IMR-90 (cell line): ENCODE measurements around the gene KLHL25. TPM values are rescaled to one million over a fixed set of nuclear protein-coding genes. Genes with fewer than 3 reads are reported as not detected.
A peak's percentile ranks its signal among the peaks of the same experiment; 100 is the strongest.

ENCODE experiments used
- ATAC-seq: fragments of 200-7000 bp; cut with Tn5 transposase; 2 replicates; pipeline ENCODE4 v1.9.1; 2020; ENCODE audit warnings: low read depth, mild to moderate bottlenecking, moderate library complexity
- BruUV-seq: library from RNA; stranded (reverse); fragments of 400-500 nt; replicated peaks from 2 replicates; lab custom pipeline; 2021; lab: Mats Ljungman, UMichigan
- CTCF ChIA-PET: fragments of 300-600 bp; formaldehyde crosslinking; extraction: SDS; loops from one replicate; lab custom pipeline; 2021; ENCODE audit warnings: antibody characterized with exemption; lab: Yijun Ruan, JAX
- POLR2A ChIA-PET: fragments of 300-600 bp; sonication (Branson Sonifier 250); formaldehyde crosslinking; loops from one replicate; lab custom pipeline; 2022; ENCODE audit warnings: antibody characterized with exemption; ENCODE audit not compliant: unreplicated experiment; lab: Charles Lee
- DNase-seq: peaks from one replicate; pipeline ENCODE4 v3.0.0; 2013
- H2AFZ ChIP-seq: replicated peaks from 2 replicates; pipeline ENCODE3; 2013; ENCODE audit warnings: low read length, mild to moderate bottlenecking; ENCODE audit not compliant: poor library complexity
- H2AK5ac ChIP-seq: 2 replicates; pipeline ENCODE4 v1.6.1; 2013; ENCODE audit warnings: low read depth, low read length, inconsistent platforms
- H2AK9ac ChIP-seq: replicated peaks from 2 replicates; pipeline ENCODE3; 2013; ENCODE audit warnings: mild to moderate bottlenecking, low read depth, low read length, moderate library complexity; ENCODE audit not compliant: poor library complexity
- H2BK120ac ChIP-seq: 2 replicates; pipeline ENCODE4 v1.6.1; 2013; ENCODE audit warnings: low read depth, low read length, inconsistent platforms
- H2BK15ac ChIP-seq: 3 replicates; pipeline ENCODE4 v1.6.1; 2013; ENCODE audit warnings: low read depth, low read length, inconsistent platforms
- H2BK20ac ChIP-seq: 2 replicates; pipeline ENCODE4 v1.6.1; 2013; ENCODE audit warnings: low read depth, mild to moderate bottlenecking, inconsistent platforms, low read length, moderate library complexity
- H2BK5ac ChIP-seq: 2 replicates; pipeline ENCODE4 v1.6.1; 2013; ENCODE audit warnings: mild to moderate bottlenecking, low read depth, low read length, inconsistent platforms; ENCODE audit not compliant: poor library complexity, severe bottlenecking
- H3K14ac ChIP-seq: replicated peaks from 2 replicates; pipeline ENCODE4 v1.6.1; 2013; ENCODE audit warnings: low read depth, low read length, inconsistent platforms
- H3K18ac ChIP-seq: 2 replicates; pipeline ENCODE4 v1.6.1; 2013; ENCODE audit warnings: low read depth, low read length, control low read depth
- H3K23ac ChIP-seq: 2 replicates; pipeline ENCODE4 v1.6.1; 2013; ENCODE audit warnings: low read depth, low read length, inconsistent platforms
- H3K27ac ChIP-seq: 2 replicates; pipeline ENCODE4 v1.5.1; 2013; ENCODE audit warnings: mild to moderate bottlenecking, control low read depth, low read length; ENCODE audit not compliant: insufficient read depth
- H3K27me3 ChIP-seq: 2 replicates; pipeline ENCODE4 v1.6.1; 2013; ENCODE audit warnings: low read length; ENCODE audit not compliant: control insufficient read depth, insufficient read depth
- H3K36me3 ChIP-seq: 2 replicates; pipeline ENCODE4 v1.6.1; 2013; ENCODE audit warnings: low read length, mixed read lengths; ENCODE audit not compliant: control insufficient read depth, insufficient read depth
- H3K4ac ChIP-seq: 2 replicates; pipeline ENCODE4 v1.6.1; 2013; ENCODE audit warnings: low read depth, low read length, inconsistent platforms
- H3K4me1 ChIP-seq: 2 replicates; pipeline ENCODE4 v1.6.1; 2013; ENCODE audit warnings: low read length, mixed read lengths; ENCODE audit not compliant: control insufficient read depth, insufficient read depth
- H3K4me2 ChIP-seq: 2 replicates; pipeline ENCODE4 v1.6.1; 2013; ENCODE audit warnings: low read depth, mild to moderate bottlenecking, control low read depth, low read length, moderate library complexity
- H3K4me3 ChIP-seq: 2 replicates; pipeline ENCODE4 v1.5.1; 2013; ENCODE audit warnings: low read depth, mild to moderate bottlenecking, control low read depth, low read length, moderate library complexity; ENCODE audit not compliant: insufficient read depth
- H3K56ac ChIP-seq: 2 replicates; pipeline ENCODE4 v1.6.1; 2013; ENCODE audit warnings: low read length, inconsistent platforms; ENCODE audit not compliant: insufficient read depth; ENCODE audit errors: extremely low read depth
- H3K79me1 ChIP-seq, 2 experiments: 2 replicates each; pipeline ENCODE4 v1.6.1; 2013; ENCODE audit warnings: low read length in 2 of 2, inconsistent platforms in 1 of 2, low read depth in 1 of 2
- H3K9ac ChIP-seq: 2 replicates; pipeline ENCODE4 v1.6.1; 2013; ENCODE audit warnings: low read depth, low read length, control low read depth
- H3K9me1 ChIP-seq: 2 replicates; pipeline ENCODE4 v1.6.1; 2013; ENCODE audit warnings: low read length, inconsistent platforms; ENCODE audit not compliant: insufficient read depth
- H3K9me3 ChIP-seq: 2 replicates; pipeline ENCODE4 v1.6.1; 2013; ENCODE audit warnings: low read length; ENCODE audit not compliant: control insufficient read depth, insufficient read depth
- H4K20me1 ChIP-seq: 2 replicates; pipeline ENCODE4 v1.6.1; 2013; ENCODE audit warnings: low read length, inconsistent platforms; ENCODE audit not compliant: insufficient read depth
- H4K5ac ChIP-seq: 2 replicates; pipeline ENCODE4 v1.6.1; 2013; ENCODE audit warnings: mild to moderate bottlenecking, low read depth, low read length, control low read depth
- H4K8ac ChIP-seq, 2 experiments: 2 replicates each; pipeline ENCODE4 v1.6.1; 2013; ENCODE audit warnings: low read depth in 2 of 2, low read length in 2 of 2, control low read depth in 1 of 2, inconsistent platforms in 1 of 2
- H4K91ac ChIP-seq: 2 replicates; pipeline ENCODE4 v1.6.1; 2013; ENCODE audit warnings: low read depth, low read length, inconsistent platforms; ENCODE audit not compliant: insufficient read depth
- CEBPB ChIP-seq: IDR thresholded peaks from 2 replicates; pipeline ENCODE4 v1.6.1; 2012; ENCODE audit warnings: low read depth, low read length, improper control_type of control experiment
- CHD1 ChIP-seq: IDR thresholded peaks from 2 replicates; pipeline ENCODE4 v1.6.1; 2012; ENCODE audit warnings: low read depth, low read length, improper control_type of control experiment
- FOS ChIP-seq: fragments of 150-350 bp; IDR thresholded peaks from 2 replicates; pipeline ENCODE4 v1.6.1; 2016; ENCODE audit warnings: low read depth, low read length
- MAFK ChIP-seq: IDR thresholded peaks from 2 replicates; pipeline ENCODE4 v1.6.1; 2012; ENCODE audit warnings: low read depth, low read length, improper control_type of control experiment
- POLR2A ChIP-seq: IDR thresholded peaks from 2 replicates; pipeline ENCODE4 v1.6.1; 2012; ENCODE audit warnings: mild to moderate bottlenecking, low read depth, low read length
- RAD21 ChIP-seq: IDR thresholded peaks from 2 replicates; pipeline ENCODE4 v1.6.1; 2012; ENCODE audit warnings: low read length, improper control_type of control experiment
- RFX5 ChIP-seq: IDR thresholded peaks from 2 replicates; pipeline ENCODE4 v1.8.0; 2012; ENCODE audit warnings: low read depth, mild to moderate bottlenecking, low read length, moderate library complexity
- SMC3 ChIP-seq: fragments of 150-350 bp; IDR thresholded peaks from 2 replicates; pipeline ENCODE4 v1.6.1; 2016; ENCODE audit warnings: low read depth, mild to moderate bottlenecking, antibody characterized with exemption, low read length, moderate library complexity
- USF2 ChIP-seq: fragments of 150-350 bp; IDR thresholded peaks from 2 replicates; pipeline ENCODE4 v1.6.1; 2017; ENCODE audit warnings: mild to moderate bottlenecking, antibody characterized with exemption, low read length, low read depth
- WGBS, 2 experiments: methylation state at CpG; one replicate each; pipeline versions ENCODE4 v1.1.5 to v1.1.7; 2013; ENCODE audit warnings: missing lambda C conversion rate in 2 of 2; ENCODE audit not compliant: insufficient read length in 1 of 2; ENCODE audit errors: extremely low coverage in 2 of 2; 5-methylcytosine and 5-hydroxymethylcytosine counted together
- dilution Hi-C: fragments of 300-500 bp; cut with HindIII; formaldehyde crosslinking; loops from one replicate; pipeline ENCODE4 v1.14.3; 2018; ENCODE audit warnings: low sequenced_read_pairs; ENCODE audit not compliant: unreplicated experiment
- in situ Hi-C: fragments of 300-500 bp; cut with MboI; formaldehyde crosslinking; loops from 3 replicates; pipeline ENCODE4 v1.14.3; 2019; ENCODE audit warnings: low sequenced_read_pairs, inconsistent platforms, mixed read lengths
- intact Hi-C: fragments of 100-400 bp; cut with micrococcal nuclease; formaldehyde crosslinking; loops from 2 replicates; pipeline ENCODE4 v1.10.0; 2022
- polyA plus RNA-seq, 3 experiments: library from polyadenylated mRNA; depleted of rRNA; stranded (reverse); fragments of >200 nt; gene quantifications; 2 replicates each; pipeline ENCODE4 v1.2.3, GENCODE V29; 2012; ENCODE audit warnings: low replicate concordance in 1 of 3
- total RNA-seq: library from RNA; depleted of rRNA; stranded (reverse); fragments of >200 nt; gene quantifications from 2 replicates; pipeline ENCODE4 v1.2.3, GENCODE V29; 2012

KLHL25 gene
- total and polyA plus RNA-seq, 2 of the 4 experiments (the other 2 are of a cell fraction), result 2.7 to 5.6 TPM

- Histone ChIP-seq H2AK9ac (no peak overlapping the region), H3K27ac (no peak overlapping the region), H4K5ac (no peak overlapping the region), H3K4me1 (no peaks in the 10 kb centered on the region), H4K91ac (no peak overlapping the region), H2AFZ (peak overlapping the region; percentile 94), H3K79me1 (no peaks in the 10 kb centered on the region), H3K9ac (no peak overlapping the region), H2BK15ac (no peak overlapping the region), H3K4me3 (no peak overlapping the region), H3K56ac (no peak overlapping the region), H2BK5ac (no peak overlapping the region), H3K27me3 (peaks cover 12% of the 10 kb centered on the region), H3K23ac (no peak overlapping the region), H3K4me2 (peak overlapping the region; percentile 82), H2BK20ac (no peak overlapping the region), H4K8ac (no peak overlapping the region), H3K18ac (no peak overlapping the region), H3K36me3 (no peaks in the 10 kb centered on the region), H3K4ac (no peak overlapping the region), H3K9me1 (no peaks in the 10 kb centered on the region), H4K20me1 (no peaks in the 10 kb centered on the region), H2BK120ac (no peak overlapping the region), H3K9me3 (no peaks in the 10 kb centered on the region), H2AK5ac (no peak overlapping the region), H3K14ac (no peak overlapping the region)
- dilution Hi-C loops (no loop called here), in situ Hi-C loops (no loop called here), intact Hi-C loops (loop anchor here (1.0 kb wide), 1 partner anchor 110 kb away; no protein-coding TSS in a partner anchor)
- TF ChIP-seq RFX5 (no peak), RAD21 (no peak), USF2 (no peak), FOS (no peak), SMC3 (no peak), CEBPB (no peak), CHD1 (no peak), MAFK (no peak), POLR2A (no peak)
- no CpG with 5 or more reads among the region's 8 CpGs for WGBS, 2 experiments
- BruUV-seq, result no TSS peak
- CTCF ChIA-PET, result interaction anchor here (1.0 to 1.9 kb wide), 4 partner anchors 15 to 111 kb away, joined by 3 to 6 read pairs (median 4); no protein-coding TSS in a partner anchor
- ATAC-seq, result no peak
- no peak for DNase-seq
- POLR2A ChIA-PET, result no interaction called here
Measured at GRCh38 chr15:85840802-85841152, 46.1 kb upstream of the KLHL25 start.
